T-helper 2 cell treated with Interferon-gamma antibody and Interleukin-4, amounts not matched to agents 5 μg/mL and 100 μg/mL, for 36 hours (primary cell): ENCODE results near the gene PPP1R1C.

ENCODE experiments used
- DNase-seq: peaks from one replicate; pipeline ENCODE4 v3.0.0; 2021; ENCODE audit warnings: low spot score
- H3K27ac Mint-ChIP-seq: one replicate; pipeline ENCODE4 v1.8.0; 2021; ENCODE audit warnings: mild to moderate bottlenecking, mixed read lengths
- H3K27me3 Mint-ChIP-seq: one replicate; pipeline ENCODE4 v1.8.0; 2021; ENCODE audit warnings: low read depth, mixed read lengths
- H3K36me3 Mint-ChIP-seq: one replicate; pipeline ENCODE4 v1.8.0; 2021; ENCODE audit warnings: low read depth, mixed read lengths
- H3K4me1 Mint-ChIP-seq: one replicate; pipeline ENCODE4 v1.8.0; 2021; ENCODE audit warnings: low read depth, mixed read lengths
- H3K4me3 Mint-ChIP-seq: one replicate; pipeline ENCODE4 v1.8.0; 2022; ENCODE audit warnings: mild to moderate bottlenecking, moderate library complexity, mixed read lengths
- H3K9me3 Mint-ChIP-seq: one replicate; pipeline ENCODE4 v1.8.0; 2021; ENCODE audit warnings: mixed read lengths

Gene PPP1R1C

GRCh38 chr2:181984814-181985631 lies 630 bp upstream of the PPP1R1C start:
- Mint-ChIP-seq H3K9me3 (no peaks in the 10 kb centered on the region), H3K27me3 (peaks cover 2% of the 10 kb centered on the region), H3K27ac (no peak overlapping the region), H3K4me1 (no peaks in the 10 kb centered on the region), H3K36me3 (no peaks in the 10 kb centered on the region), H3K4me3 (no peak overlapping the region)
- no peak for DNase-seq

- Mint-ChIP-seq H3K9me3 (no peaks in the 10 kb centered on the region), H3K27ac (no peak overlapping the region), H3K36me3 (no peaks in the 10 kb centered on the region), H3K4me1 (no peaks in the 10 kb centered on the region), H3K27me3 (peaks cover 2% of the 10 kb centered on the region), H3K4me3 (no peak overlapping the region)
- no peak for DNase-seq
These were observed 2.7 kb downstream of the PPP1R1C start for GRCh38 chr2:181988154-181988924.

- H3K4me3 Mint-ChIP-seq = no peak overlapping the region
- H3K27ac Mint-ChIP-seq = no peak overlapping the region
- no peaks in the 10 kb centered on the region for H3K9me3 Mint-ChIP-seq
- no peak for DNase-seq
- no peaks in the 10 kb centered on the region for H3K36me3 Mint-ChIP-seq
- H3K27me3 Mint-ChIP-seq = peaks cover 5% of the 10 kb centered on the region
- H3K4me1 Mint-ChIP-seq = no peaks in the 10 kb centered on the region
These were observed 3.4 kb downstream of the PPP1R1C start for GRCh38 chr2:181989099-181989498.

GRCh38 chr2:181991171-181991885 lies 5.7 kb downstream of the PPP1R1C start:
- Mint-ChIP-seq H3K27me3 (peaks cover 5% of the 10 kb centered on the region), H3K9me3 (no peaks in the 10 kb centered on the region), H3K27ac (no peak overlapping the region), H3K36me3 (no peaks in the 10 kb centered on the region), H3K4me1 (no peaks in the 10 kb centered on the region), H3K4me3 (no peak overlapping the region)
- no peak for DNase-seq

- no peak for DNase-seq
- no peak overlapping the region for H3K27ac Mint-ChIP-seq
- no peak overlapping the region for H3K4me3 Mint-ChIP-seq
These were observed 7.1 kb downstream of the PPP1R1C start for GRCh38 chr2:181992776-181993175.

GRCh38 chr2:181995289-181995688 lies 9.6 kb downstream of the PPP1R1C start:
- peaks cover 5% of the 10 kb centered on the region for H3K27me3 Mint-ChIP-seq
- no peak for DNase-seq
- H3K9me3 Mint-ChIP-seq = no peaks in the 10 kb centered on the region
- no peak overlapping the region for H3K27ac Mint-ChIP-seq
- H3K4me3 Mint-ChIP-seq = no peak overlapping the region
- H3K4me1 Mint-ChIP-seq = no peaks in the 10 kb centered on the region
- no peaks in the 10 kb centered on the region for H3K36me3 Mint-ChIP-seq

More at GRCh38 chr2:181992776-181993175, 7.1 kb downstream of the PPP1R1C start:
- peaks cover 7% of the 10 kb centered on the region for H3K27me3 Mint-ChIP-seq
- no peaks in the 10 kb centered on the region for H3K36me3 Mint-ChIP-seq
- H3K9me3 Mint-ChIP-seq = no peaks in the 10 kb centered on the region
- H3K4me1 Mint-ChIP-seq = no peaks in the 10 kb centered on the region

- no peak overlapping the region for H3K4me3 Mint-ChIP-seq
- no peak for DNase-seq
These were observed 12.6 kb downstream of the PPP1R1C start for GRCh38 chr2:181998041-181998835.

GRCh38 chr2:181998891-181999654 lies 13.4 kb downstream of the PPP1R1C start:
- Mint-ChIP-seq H3K36me3 (no peaks in the 10 kb centered on the region), H3K27ac (no peak overlapping the region), H3K9me3 (no peaks in the 10 kb centered on the region), H3K27me3 (peaks cover 3% of the 10 kb centered on the region), H3K4me3 (no peak overlapping the region), H3K4me1 (no peaks in the 10 kb centered on the region)
- DNase-seq = no peak

More at GRCh38 chr2:181998041-181998835, 12.6 kb downstream of the PPP1R1C start:
- Mint-ChIP-seq H3K36me3 (no peaks in the 10 kb centered on the region), H3K9me3 (no peaks in the 10 kb centered on the region), H3K4me1 (no peaks in the 10 kb centered on the region), H3K27ac (no peak overlapping the region), H3K27me3 (peaks cover 5% of the 10 kb centered on the region)

GRCh38 chr2:181999911-182000310 lies 14.3 kb downstream of the PPP1R1C start:
- H3K36me3 Mint-ChIP-seq = no peaks in the 10 kb centered on the region
- no peak overlapping the region for H3K27ac Mint-ChIP-seq
- DNase-seq = no peak
- no peaks in the 10 kb centered on the region for H3K9me3 Mint-ChIP-seq
- peaks cover 3% of the 10 kb centered on the region for H3K27me3 Mint-ChIP-seq
- no peak overlapping the region for H3K4me3 Mint-ChIP-seq
- H3K4me1 Mint-ChIP-seq = no peaks in the 10 kb centered on the region

- DNase-seq = no peak
- H3K9me3 Mint-ChIP-seq = no peaks in the 10 kb centered on the region
- no peaks in the 10 kb centered on the region for H3K27me3 Mint-ChIP-seq
- no peaks in the 10 kb centered on the region for H3K4me1 Mint-ChIP-seq
- H3K36me3 Mint-ChIP-seq = no peaks in the 10 kb centered on the region
- H3K4me3 Mint-ChIP-seq = no peak overlapping the region
- H3K27ac Mint-ChIP-seq = no peak overlapping the region
These were observed 19.4 kb downstream of the PPP1R1C start for GRCh38 chr2:182004945-182005520.

- no peak overlapping the region for H3K27ac Mint-ChIP-seq
- no peaks in the 10 kb centered on the region for H3K36me3 Mint-ChIP-seq
- no peaks in the 10 kb centered on the region for H3K9me3 Mint-ChIP-seq
These were observed 21.1 kb downstream of the PPP1R1C start for GRCh38 chr2:182006595-182007341.

GRCh38 chr2:182014284-182014683 lies 28.6 kb downstream of the PPP1R1C start:
- DNase-seq = no peak
- peaks cover 2% of the 10 kb centered on the region for H3K27me3 Mint-ChIP-seq

More at GRCh38 chr2:182006595-182007341, 21.1 kb downstream of the PPP1R1C start:
- DNase-seq = no peak
- no peak overlapping the region for H3K4me3 Mint-ChIP-seq
- H3K4me1 Mint-ChIP-seq = no peaks in the 10 kb centered on the region
- H3K27me3 Mint-ChIP-seq = no peaks in the 10 kb centered on the region

More at GRCh38 chr2:182014284-182014683, 28.6 kb downstream of the PPP1R1C start:
- Mint-ChIP-seq H3K4me1 (no peaks in the 10 kb centered on the region), H3K27ac (no peak overlapping the region), H3K9me3 (no peaks in the 10 kb centered on the region), H3K36me3 (no peaks in the 10 kb centered on the region), H3K4me3 (no peak overlapping the region)
